Karpas-422 (cell line): ENCODE results near the gene USP40. TPM values are rescaled to one million over a fixed set of nuclear protein-coding genes. Genes with fewer than 3 reads are reported as not detected.
A peak's percentile ranks its signal among the peaks of the same experiment; 100 is the strongest.

Experiments
- DNase-seq: peaks from one replicate; pipeline ENCODE4 v3.0.0-alpha.2; 2015
- H2AFZ ChIP-seq: fragments of 200-600 bp; sonication (generic); 2 replicates; pipeline ENCODE4 v1.6.1; 2014; ENCODE audit warnings: antibody characterized with exemption, low read length, mixed read lengths
- H3K27ac ChIP-seq: fragments of 200-600 bp; sonication (generic); 2 replicates; pipeline ENCODE4 v1.5.1; 2014; ENCODE audit warnings: mild to moderate bottlenecking, low read length, moderate library complexity
- H3K27me3 ChIP-seq: fragments of 200-600 bp; sonication (generic); 2 replicates; pipeline ENCODE4 v1.6.1; 2014; ENCODE audit warnings: low read length, mixed read lengths
- H3K36me3 ChIP-seq: fragments of 200-600 bp; sonication (generic); 2 replicates; pipeline ENCODE4 v1.6.1; 2014; ENCODE audit warnings: low read length, mixed read lengths; ENCODE audit not compliant: insufficient read depth
- H3K4me1 ChIP-seq: fragments of 200-600 bp; sonication (generic); 2 replicates; pipeline ENCODE4 v1.6.1; 2014; ENCODE audit warnings: mild to moderate bottlenecking, low read length, mixed read lengths
- H3K4me2 ChIP-seq: fragments of 200-600 bp; sonication (generic); 2 replicates; pipeline ENCODE4 v1.6.1; 2014; ENCODE audit warnings: low read length, low read depth, mild to moderate bottlenecking; ENCODE audit not compliant: poor library complexity, severe bottlenecking
- H3K4me3 ChIP-seq: fragments of 200-600 bp; sonication (generic); 2 replicates; pipeline ENCODE4 v1.5.1; 2014; ENCODE audit warnings: mild to moderate bottlenecking, antibody characterized with exemption, low read length, mixed read lengths
- H3K79me2 ChIP-seq: fragments of 200-600 bp; sonication (generic); 2 replicates; pipeline ENCODE4 v1.6.1; 2014; ENCODE audit warnings: mild to moderate bottlenecking, low read length, mixed read lengths
- H3K9ac ChIP-seq: fragments of 200-600 bp; sonication (generic); 2 replicates; pipeline ENCODE4 v1.6.0; 2014; ENCODE audit warnings: low read length
- H3K9me2 ChIP-seq: fragments of 200-600 bp; sonication (generic), shearing (Covaris generic); replicated peaks from 2 replicates; pipeline ENCODE4 v1.6.0; 2014; ENCODE audit warnings: mild to moderate bottlenecking, low read length, moderate library complexity; ENCODE audit not compliant: insufficient read depth
- H3K9me3 ChIP-seq: fragments of 300-700, 200-600 bp; sonication (generic); 2 replicates; pipeline ENCODE4 v1.6.1; 2014; ENCODE audit warnings: low read length, mixed read lengths
- H4K20me1 ChIP-seq: fragments of 200-600 bp; sonication (generic); 2 replicates; pipeline ENCODE4 v1.6.1; 2014; ENCODE audit warnings: mild to moderate bottlenecking, antibody characterized with exemption, low read length, low read depth; ENCODE audit not compliant: insufficient read depth
- total RNA-seq: library from RNA; depleted of rRNA; stranded (reverse); fragments of >200 nt; shearing (Covaris generic); gene quantifications from 2 replicates; pipeline ENCODE4 v1.2.3, GENCODE V29; 2014; ENCODE audit warnings: low replicate concordance

Gene USP40
- total RNA-seq, 1 experiment from 2014 or later = 7.9 TPM

- H3K9me3 ChIP-seq = no peaks in the 10 kb centered on the region
- no peaks in the 10 kb centered on the region for H3K4me1 ChIP-seq
- no peak overlapping the region for H3K27ac ChIP-seq
- no peak overlapping the region for H3K4me3 ChIP-seq
- no peak overlapping the region for H2AFZ ChIP-seq
- no peak overlapping the region for H3K4me2 ChIP-seq
- DNase-seq = no peak
- H3K36me3 ChIP-seq = no peaks in the 10 kb centered on the region
- H3K9me2 ChIP-seq = no peaks in the 10 kb centered on the region
- no peaks in the 10 kb centered on the region for H3K27me3 ChIP-seq
- no peak overlapping the region for H3K9ac ChIP-seq
- H3K79me2 ChIP-seq = no peaks in the 10 kb centered on the region
- H4K20me1 ChIP-seq = no peaks in the 10 kb centered on the region
These were observed 113.3 kb downstream of the USP40 start for GRCh38 chr2:233453111-233453915.

GRCh38 chr2:233451950-233452349 is 114.6 kb downstream of the USP40 start:
- DNase-seq = no peak
- Histone ChIP-seq H3K4me3 (no peak overlapping the region), H3K4me2 (no peak overlapping the region), H2AFZ (no peak overlapping the region), H4K20me1 (no peaks in the 10 kb centered on the region), H3K9me3 (no peaks in the 10 kb centered on the region), H3K36me3 (no peaks in the 10 kb centered on the region), H3K27ac (no peak overlapping the region), H3K79me2 (no peaks in the 10 kb centered on the region), H3K4me1 (no peaks in the 10 kb centered on the region), H3K27me3 (no peaks in the 10 kb centered on the region), H3K9me2 (no peaks in the 10 kb centered on the region), H3K9ac (no peak overlapping the region)

- no peak overlapping the region for H3K9ac ChIP-seq
- no peak overlapping the region for H3K27ac ChIP-seq
- no peak overlapping the region for H2AFZ ChIP-seq
- no peaks in the 10 kb centered on the region for H3K9me2 ChIP-seq
- H3K79me2 ChIP-seq = no peaks in the 10 kb centered on the region
- DNase-seq = no peak
- H4K20me1 ChIP-seq = no peaks in the 10 kb centered on the region
- no peaks in the 10 kb centered on the region for H3K27me3 ChIP-seq
- no peaks in the 10 kb centered on the region for H3K9me3 ChIP-seq
- no peak overlapping the region for H3K4me2 ChIP-seq
- H3K4me3 ChIP-seq = no peak overlapping the region
- H3K4me1 ChIP-seq = no peaks in the 10 kb centered on the region
- H3K36me3 ChIP-seq = no peaks in the 10 kb centered on the region
These were observed 115.6 kb downstream of the USP40 start for GRCh38 chr2:233450864-233451575.

- H4K20me1 ChIP-seq = no peaks in the 10 kb centered on the region
These were observed 116.4 kb downstream of the USP40 start for GRCh38 chr2:233449921-233450863.

GRCh38 chr2:233449081-233449901 is 117.3 kb downstream of the USP40 start:
- no peak for DNase-seq
- Histone ChIP-seq H3K9me2 (no peaks in the 10 kb centered on the region), H4K20me1 (no peaks in the 10 kb centered on the region), H3K4me1 (no peaks in the 10 kb centered on the region), H3K9ac (no peak overlapping the region), H3K36me3 (no peaks in the 10 kb centered on the region), H3K9me3 (no peaks in the 10 kb centered on the region), H3K4me2 (no peak overlapping the region), H3K4me3 (no peak overlapping the region), H2AFZ (no peak overlapping the region), H3K27ac (no peak overlapping the region), H3K27me3 (no peaks in the 10 kb centered on the region), H3K79me2 (no peaks in the 10 kb centered on the region)

More at GRCh38 chr2:233449921-233450863, 116.4 kb downstream of the USP40 start:
- Histone ChIP-seq H2AFZ (no peak overlapping the region), H3K27me3 (no peaks in the 10 kb centered on the region), H3K9ac (no peak overlapping the region), H3K36me3 (no peaks in the 10 kb centered on the region), H3K4me2 (no peak overlapping the region), H3K79me2 (no peaks in the 10 kb centered on the region), H3K9me3 (no peaks in the 10 kb centered on the region), H3K4me3 (no peak overlapping the region), H3K4me1 (no peaks in the 10 kb centered on the region), H3K9me2 (no peaks in the 10 kb centered on the region), H3K27ac (no peak overlapping the region)
- no peak for DNase-seq

- Histone ChIP-seq H3K4me1 (no peaks in the 10 kb centered on the region), H2AFZ (no peak overlapping the region), H3K79me2 (no peaks in the 10 kb centered on the region), H3K4me2 (no peak overlapping the region), H3K9me3 (no peaks in the 10 kb centered on the region), H3K27ac (no peak overlapping the region), H3K4me3 (no peak overlapping the region), H4K20me1 (no peaks in the 10 kb centered on the region), H3K9me2 (no peaks in the 10 kb centered on the region), H3K27me3 (no peaks in the 10 kb centered on the region), H3K9ac (no peak overlapping the region), H3K36me3 (no peaks in the 10 kb centered on the region)
- DNase-seq = peak; percentile 48
These were observed 118.0 kb downstream of the USP40 start for GRCh38 chr2:233448575-233448974.

- no peak overlapping the region for H3K4me2 ChIP-seq
- H3K4me3 ChIP-seq = no peak overlapping the region
- H4K20me1 ChIP-seq = no peaks in the 10 kb centered on the region
- no peaks in the 10 kb centered on the region for H3K36me3 ChIP-seq
- H3K9ac ChIP-seq = no peak overlapping the region
- peak; percentile 47 for DNase-seq
- no peaks in the 10 kb centered on the region for H3K27me3 ChIP-seq
- H3K9me3 ChIP-seq = no peaks in the 10 kb centered on the region
- no peaks in the 10 kb centered on the region for H3K9me2 ChIP-seq
- H2AFZ ChIP-seq = no peak overlapping the region
- H3K4me1 ChIP-seq = no peaks in the 10 kb centered on the region
- no peak overlapping the region for H3K27ac ChIP-seq
- no peaks in the 10 kb centered on the region for H3K79me2 ChIP-seq
These were observed 118.4 kb downstream of the USP40 start for GRCh38 chr2:233448220-233448559.
